Ecto neural progenitor cell (in vitro differentiated cells): Measurements from ENCODE around the gene DNAI1.

Source experiments
- DNase-seq: peaks from one replicate; pipeline ENCODE4 v3.0.0-alpha.2; 2018; ENCODE audit warnings: low spot score

DNAI1 gene

DNA sequence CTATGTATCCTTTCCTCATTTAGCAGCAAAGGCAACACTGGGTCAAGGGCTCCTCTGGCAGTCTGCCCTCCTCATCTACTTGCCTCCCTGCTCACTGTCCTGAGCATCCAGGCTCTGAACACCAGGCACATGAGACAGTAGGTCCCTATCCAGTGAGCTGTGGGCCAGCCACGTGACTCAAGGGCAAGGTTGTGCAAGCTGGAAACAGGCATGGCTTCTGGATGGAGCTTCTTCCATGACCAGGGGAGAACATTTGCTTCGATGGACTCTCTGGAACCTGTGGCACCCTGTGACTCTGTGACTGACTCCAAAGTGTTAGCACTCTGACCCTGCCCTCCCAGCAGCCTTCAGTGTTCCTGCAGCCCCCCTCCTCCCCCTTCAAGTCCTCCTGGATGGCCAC lies 33.0 kb downstream of the DNAI1 start:
- DNase-seq, result no peak

DNA sequence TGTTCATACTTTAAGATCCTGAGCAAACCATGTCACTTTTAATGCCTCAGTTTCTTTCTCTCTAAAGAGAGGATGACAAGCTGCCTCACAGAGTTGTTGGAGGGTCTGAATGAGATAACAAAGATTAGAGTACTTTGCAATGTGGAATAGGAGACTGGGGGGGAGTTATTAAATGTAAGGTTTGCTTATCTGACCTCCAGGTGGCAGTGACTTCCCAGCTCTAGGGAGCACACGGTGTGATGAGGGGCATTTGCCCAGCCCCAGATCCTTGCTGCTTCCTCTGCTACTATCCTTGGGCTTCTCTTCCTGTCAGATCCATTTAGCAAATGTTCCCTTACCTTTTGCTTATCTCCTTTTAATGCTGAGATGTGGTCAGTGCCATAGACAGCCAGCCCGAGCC lies 33.4 kb downstream of the DNAI1 start:
- DNase-seq, result no peak

DNA sequence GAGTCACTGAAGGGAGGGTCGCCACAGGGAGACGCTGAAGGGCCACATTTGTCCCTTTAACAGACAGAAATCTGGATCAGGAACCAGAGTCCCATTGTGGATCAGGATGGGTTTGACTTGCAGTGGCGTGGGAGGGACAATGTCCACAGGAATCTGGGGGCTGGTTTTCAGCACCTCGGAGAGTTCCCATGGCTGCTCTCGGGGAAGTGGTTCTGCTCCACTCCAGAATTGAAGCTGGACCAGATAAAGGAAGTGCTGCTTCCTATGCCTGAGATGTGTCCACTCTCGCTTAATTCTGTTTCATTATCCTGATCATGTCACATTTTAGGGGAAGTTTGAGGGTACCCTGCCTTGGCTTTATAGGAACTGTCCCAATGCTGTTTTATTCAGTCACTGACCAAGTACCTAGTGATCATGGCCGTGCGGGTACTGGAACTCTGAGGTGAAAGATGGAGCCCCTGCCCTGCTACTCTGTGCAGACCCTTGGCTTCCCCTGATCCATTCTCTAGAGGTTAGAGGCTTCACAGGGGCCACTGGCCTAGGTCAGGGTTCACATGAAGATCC lies 35.4 kb downstream of the DNAI1 start:
- DNase-seq, result peak; percentile 81

DNA sequence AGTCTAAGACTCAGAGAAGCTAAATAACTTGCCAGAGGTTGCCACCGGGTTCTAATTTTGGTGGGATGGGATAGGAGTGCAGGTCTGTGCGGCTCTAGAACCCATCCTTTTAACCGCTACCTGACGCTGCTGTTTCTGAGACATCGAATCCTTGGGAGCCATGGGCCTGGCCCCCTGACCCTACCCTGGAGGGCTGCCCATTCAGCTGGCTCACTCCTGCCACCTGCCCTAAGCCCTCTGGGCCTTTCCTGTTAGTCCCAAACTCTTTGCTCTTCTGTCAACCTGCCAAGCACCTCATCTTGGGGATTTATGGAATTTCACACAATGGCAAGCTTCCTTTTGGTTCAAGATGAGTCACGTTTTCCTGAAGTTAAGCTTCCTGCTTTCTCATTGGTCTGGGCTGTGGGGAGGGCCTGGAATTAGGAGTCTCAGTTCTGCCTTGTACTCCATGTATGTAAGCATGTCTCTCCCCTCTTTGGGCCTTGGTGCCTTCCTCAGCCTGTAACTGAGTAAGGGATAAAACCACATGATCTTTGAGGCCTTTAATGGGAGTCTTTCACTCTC lies 37.6 kb downstream of the DNAI1 start:
- DNase-seq, result no peak

DNA sequence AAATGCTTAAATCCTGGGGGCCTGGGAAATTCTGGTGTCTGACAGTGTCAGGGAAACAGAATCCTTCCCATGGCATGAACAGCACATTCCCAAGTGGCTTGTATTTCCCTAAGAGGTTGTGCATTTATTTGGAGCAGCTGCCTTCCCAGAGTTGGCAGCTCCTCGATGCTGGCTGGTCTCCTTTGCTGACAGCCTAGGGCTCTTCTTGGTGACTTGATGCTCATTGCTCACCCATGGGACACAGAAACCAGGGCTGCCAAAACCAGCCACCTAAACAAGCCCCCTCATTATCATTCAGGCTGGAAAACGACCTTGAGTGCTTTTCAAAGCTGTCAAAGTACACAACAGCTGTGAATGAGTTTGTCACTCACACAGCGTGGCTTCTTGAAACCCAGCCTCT lies 39.9 kb downstream of the DNAI1 start:
- DNase-seq, result no peak

DNA sequence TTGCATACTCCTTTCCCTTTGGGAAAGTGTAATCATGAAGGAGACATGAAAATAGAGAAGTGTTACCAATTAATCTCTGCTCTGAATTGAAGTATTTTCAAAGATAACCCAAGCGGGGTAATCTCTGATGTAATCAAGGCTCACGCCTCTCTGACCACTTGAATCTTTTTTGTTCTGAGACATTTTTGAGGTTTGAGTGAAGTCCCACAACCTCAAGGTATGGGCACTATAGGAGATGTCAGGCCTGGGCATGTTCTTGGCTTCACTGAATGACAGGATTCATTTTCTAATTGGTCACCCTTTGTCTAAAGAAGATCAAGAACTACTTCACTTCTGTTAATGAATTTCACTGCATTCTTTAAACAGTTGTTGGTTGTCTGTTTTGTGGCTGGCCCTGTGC lies 40.5 kb downstream of the DNAI1 start:
- DNase-seq, result no peak

DNA sequence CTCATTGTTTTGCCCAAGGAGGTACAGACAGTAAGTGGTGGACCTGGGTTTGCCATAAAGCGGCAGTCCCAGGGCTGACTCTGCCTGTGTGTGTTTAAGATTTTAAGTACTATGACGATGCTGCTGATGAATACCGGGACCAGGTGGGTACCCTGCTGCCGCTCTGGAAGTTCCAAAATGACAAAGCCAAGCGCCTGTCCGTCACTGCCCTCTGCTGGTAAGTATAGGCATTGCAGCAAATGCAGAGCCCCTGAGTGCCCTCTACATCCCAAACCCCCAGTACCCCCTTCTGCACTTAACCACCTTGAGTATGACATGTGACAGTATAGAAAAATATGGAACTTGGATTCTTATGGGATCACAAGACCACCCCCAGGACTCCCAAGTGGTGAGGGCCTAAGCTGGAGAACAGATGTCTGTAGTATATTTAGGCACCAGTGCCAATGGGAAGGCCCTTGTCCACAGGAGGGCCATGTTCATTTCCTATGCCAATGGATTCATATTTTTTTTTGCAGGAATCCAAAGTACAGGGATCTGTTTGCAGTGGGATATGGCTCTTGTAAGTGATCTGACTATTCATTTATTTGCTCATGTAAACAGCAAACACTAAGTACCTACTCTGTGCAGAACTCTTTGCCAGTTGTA lies 42.1 kb downstream of the DNAI1 start:
- peak; percentile 81 for DNase-seq

DNA sequence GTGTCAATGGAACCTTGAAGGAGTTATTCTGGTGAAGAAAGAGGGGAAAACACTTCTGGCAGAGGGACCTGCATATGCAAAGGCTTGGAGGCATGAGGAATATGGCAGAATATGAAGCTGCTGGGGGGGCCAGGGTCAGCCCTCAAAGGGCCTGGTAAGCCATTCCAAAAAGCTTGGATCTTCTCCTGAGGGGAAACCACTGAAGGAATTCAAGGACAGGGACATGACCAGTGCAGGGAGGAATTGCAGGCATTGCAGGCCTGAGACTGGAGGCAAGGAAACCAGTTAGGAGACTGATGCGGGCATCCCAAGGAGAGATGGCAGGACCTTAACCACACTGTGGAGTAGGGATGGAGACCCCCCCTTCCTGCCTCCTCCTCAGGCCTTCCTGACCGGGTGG lies 42.8 kb downstream of the DNAI1 start:
- no peak for DNase-seq

DNA sequence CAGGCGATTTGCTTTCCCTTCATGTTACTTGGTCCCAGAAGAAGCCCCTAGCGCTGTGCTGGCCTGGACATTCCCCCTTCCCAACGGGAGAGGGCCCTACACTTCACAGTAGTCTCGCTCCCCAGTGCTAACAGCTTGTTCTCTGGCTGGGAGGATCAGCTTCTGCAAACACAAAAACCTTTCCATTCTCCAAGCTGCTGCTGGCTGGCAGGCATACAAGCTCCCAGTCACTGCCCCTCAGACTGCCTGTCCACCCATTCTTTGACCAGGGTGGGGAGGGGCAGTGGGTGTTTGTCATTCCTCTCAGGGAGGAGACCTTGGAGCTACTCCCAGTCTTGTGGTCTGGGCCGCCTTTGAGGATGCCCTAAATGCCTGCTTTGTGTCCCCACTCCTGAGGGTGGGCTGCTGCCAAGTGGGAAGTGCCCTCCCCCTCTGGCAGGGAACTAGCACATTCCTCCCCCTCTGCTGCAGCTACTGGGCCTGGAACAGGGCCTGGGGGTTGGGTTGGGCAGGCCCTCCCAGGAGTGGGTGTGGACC lies 43.4 kb downstream of the DNAI1 start:
- peak; percentile 62 for DNase-seq

DNA sequence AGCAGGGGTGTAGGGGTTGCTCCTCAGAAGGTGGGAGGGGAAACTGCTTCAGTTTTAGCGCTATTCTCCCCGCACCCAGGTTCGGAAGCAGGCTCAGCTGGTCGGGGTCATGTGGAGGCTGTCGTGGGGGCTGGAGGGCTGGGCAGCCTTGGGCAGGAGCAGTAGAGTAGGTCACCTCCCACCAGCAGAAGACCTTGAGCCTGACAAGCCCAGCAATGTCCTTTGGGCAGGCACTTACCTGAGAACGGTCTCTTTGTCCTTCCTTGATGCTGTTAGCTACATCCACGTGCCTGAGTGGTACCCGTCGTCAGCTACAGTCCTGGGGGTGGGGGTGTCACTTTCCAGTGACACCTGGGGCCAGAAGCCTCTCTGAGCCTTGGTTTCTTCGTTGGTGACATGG lies 43.9 kb downstream of the DNAI1 start:
- no peak for DNase-seq

DNA sequence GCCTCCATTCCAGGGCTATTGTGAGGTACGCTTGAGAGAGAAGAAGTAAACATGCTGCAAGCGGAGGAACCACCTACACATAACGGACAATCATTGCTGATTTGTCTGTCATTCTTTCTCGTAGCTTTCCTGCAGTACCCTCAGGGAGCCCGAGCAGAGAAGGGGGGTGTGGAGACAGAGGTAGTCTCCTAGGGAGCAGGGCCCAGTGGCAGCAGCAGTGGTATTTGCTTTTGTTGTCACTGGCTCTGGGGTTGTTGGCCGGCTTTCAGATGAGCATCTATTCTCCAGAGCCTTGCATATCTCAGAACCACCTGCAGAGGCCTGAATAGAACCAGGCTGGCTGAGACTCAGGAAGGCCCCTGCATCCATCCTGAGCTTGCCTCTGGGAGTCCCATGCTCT lies 44.3 kb downstream of the DNAI1 start:
- DNase-seq, result no peak

DNA sequence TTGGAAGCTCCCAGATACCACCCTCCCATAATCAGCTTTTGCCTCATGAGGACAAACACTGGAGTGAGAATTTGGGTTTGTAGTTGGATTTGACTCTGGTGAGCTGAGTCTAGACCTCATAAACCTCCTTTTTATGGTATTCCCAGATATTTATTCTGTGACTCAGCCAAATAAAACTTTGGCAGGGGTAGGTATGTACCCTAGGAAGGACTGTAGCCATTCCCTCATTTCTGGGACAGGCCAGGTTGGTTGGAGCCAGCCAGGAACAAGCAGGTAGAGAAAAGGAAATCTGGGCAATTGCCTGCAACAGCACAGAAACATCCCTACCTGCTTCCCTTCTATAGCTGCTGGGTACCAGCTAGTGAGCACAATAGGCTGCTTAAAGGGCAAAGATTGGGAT lies 44.8 kb downstream of the DNAI1 start:
- no peak for DNase-seq

DNA sequence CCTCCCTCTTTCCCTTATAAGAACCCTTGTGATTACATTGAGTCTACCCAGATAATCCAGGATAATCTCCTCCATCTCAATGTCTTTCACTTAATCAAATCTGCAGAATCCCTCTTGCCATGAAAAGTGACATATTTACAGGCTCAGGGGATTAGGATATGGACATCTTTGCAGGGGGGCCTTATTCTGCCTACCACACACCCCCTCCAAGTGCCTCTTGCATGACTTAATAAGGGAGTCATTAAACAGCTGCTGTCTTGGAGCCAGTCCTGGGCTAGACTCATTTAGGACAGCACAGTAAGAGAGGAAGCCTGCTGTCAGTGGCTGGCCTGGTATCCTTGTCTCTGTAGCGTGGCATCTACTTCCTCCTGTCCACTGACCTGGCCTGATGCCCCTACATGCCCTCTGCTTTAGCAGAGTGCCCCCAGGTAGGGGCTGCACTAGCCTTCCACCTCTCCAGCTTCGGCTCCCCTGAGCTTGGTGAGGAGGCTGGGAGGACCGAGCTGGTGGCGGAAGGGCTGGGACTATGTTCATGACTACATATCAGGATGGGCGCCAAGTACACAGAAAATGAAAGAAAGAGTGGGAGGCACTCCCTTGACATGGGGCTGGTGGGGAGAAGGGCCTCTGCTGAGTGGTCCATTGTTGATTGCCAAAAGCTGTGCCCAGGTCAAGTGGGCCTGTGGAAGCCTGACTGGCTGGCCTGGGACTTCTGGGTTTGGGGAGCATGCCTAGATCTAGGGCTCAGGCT lies 46.9 kb downstream of the DNAI1 start:
- DNase-seq, result no peak

DNA sequence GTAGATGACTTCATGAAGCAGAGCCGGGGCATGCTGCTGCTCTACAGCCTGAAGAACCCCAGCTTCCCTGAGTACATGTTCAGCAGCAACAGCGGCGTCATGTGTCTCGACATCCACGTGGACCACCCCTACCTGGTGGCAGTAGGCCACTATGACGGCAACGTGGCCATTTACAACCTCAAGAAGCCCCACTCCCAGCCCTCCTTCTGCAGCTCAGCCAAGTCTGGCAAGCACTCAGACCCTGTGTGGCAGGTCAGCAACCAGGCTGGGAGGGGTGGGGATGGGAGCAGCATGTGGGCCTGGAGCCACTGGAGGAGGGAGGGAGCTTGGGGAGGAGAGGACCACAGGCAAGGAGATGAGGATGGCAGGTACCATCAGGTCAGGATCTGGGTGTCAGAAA lies 48.0 kb downstream of the DNAI1 start:
- no peak for DNase-seq

DNA sequence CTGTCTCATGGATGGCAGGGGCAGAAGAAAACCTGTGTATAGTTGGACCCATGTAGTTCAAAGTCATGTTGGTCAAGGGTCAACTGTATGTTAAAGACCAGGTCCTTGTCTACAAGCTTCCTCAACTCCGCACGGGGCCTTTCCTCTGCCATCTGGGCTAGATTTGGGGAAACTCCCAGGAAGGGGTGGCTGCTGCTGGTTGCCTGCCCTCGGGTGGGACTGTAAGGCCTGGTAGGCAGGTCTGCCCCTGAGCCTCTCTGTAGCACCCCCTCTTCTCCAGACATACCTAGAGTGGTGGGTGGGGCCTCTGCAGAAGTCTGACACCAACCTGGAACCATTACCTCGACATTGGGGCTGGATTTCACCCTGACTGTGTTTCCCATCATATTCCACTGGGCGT lies 49.0 kb downstream of the DNAI1 start:
- no peak for DNase-seq

DNA sequence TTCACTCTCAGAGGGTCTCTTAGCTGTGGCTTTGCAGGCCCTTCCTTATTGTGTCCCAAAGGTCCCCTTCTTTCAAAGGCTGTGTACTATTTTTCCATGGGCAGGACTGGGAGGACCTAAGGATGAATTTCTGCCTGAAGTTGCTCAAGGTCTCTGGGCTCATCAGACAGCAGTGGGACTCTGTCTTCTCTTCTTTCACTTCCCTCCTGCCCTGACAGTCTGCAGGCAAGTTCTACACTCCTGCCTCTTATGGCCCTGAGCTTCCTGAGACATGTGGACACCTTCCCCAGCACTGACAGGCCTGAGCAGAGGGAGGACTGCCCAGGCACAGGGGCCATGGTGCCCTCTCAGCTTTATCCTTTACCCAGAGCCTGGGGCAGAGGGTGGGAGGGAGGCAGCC lies 49.4 kb downstream of the DNAI1 start:
- DNase-seq, result no peak

DNA sequence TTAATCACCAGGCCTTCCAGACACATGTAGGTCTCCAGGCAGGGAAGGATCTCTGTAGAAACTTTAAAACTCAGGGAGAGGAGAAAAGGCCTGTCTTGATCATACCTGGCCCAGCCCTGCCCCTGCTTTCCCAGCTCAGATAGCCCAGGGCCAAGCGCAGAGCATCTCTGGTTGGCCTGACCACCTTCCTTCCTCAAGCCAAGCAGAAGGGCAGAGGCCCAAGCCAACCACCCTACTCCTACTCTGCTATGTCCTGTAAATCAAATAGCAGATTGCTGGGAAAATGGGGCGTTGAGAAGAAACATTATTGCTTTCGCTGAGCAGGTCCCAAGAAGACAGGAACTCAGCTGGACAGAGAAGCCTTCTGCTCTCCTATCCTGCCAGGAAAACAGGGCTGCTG lies 49.9 kb downstream of the DNAI1 start:
- no peak for DNase-seq

DNA sequence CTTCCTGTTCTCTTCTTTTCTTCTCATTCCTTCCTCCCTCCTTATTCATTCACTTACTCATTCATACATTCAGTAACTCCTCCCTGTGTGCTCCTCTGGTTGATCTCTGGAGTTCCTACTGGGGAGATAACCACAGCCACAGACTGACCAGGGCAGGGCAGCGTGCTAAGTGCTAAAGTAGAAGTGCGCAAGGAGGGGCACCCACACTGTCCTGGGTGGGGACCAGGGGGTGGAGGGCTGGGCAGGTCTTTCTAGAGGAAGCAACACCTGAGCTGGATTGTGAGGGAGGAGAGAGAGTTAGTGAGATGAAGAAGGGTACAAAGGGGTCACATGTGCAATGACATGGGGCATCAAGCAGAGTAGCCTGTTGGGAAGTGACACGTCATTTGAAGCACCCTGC lies 50.3 kb downstream of the DNAI1 start:
- no peak for DNase-seq

DNA sequence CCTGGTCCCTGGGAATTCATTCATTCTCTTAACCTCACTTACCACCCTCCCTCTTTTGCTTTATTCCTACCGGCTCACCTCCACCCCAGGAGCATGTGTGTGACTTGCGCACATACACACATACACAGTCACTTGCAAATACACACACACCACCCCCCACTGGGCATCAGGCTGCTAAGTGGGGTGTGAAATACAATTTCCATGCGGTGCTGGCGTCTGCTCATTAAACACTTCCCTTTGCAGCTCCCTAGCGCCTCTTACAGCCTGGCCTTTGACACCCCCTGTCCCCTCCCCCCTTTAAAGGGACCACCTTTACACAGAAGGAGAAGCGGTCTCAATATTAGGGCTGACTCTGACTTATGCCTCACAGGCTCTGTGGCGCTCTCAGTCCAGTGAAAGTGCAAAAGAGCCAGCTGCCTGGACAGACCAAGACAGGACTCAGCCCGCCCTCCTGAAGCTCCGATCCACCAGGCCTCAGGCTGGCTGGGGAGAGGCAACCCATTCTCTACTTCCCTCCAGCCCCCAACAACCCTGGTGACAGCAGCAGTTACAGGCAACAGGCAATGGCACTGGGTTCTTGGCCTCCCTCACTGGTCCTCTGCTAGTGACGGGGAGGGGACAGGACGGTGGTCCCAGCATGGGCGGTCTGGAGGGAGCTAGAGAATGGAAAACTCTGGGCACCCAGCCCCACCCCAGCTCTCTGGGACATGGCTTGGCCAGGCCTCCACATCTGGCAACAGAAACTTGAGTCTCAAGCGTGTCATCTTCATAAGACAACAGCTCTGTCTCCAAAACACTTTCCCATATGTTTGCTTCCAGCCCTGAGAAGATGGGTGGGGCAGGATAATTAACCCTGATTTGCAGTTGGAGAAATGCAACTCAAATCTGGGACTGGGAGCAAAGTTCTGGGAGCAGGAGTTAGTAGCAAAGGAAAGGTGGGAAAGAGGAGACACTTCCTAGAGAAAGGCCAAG lies 52.2 kb downstream of the DNAI1 start:
- DNase-seq, result no peak

DNA sequence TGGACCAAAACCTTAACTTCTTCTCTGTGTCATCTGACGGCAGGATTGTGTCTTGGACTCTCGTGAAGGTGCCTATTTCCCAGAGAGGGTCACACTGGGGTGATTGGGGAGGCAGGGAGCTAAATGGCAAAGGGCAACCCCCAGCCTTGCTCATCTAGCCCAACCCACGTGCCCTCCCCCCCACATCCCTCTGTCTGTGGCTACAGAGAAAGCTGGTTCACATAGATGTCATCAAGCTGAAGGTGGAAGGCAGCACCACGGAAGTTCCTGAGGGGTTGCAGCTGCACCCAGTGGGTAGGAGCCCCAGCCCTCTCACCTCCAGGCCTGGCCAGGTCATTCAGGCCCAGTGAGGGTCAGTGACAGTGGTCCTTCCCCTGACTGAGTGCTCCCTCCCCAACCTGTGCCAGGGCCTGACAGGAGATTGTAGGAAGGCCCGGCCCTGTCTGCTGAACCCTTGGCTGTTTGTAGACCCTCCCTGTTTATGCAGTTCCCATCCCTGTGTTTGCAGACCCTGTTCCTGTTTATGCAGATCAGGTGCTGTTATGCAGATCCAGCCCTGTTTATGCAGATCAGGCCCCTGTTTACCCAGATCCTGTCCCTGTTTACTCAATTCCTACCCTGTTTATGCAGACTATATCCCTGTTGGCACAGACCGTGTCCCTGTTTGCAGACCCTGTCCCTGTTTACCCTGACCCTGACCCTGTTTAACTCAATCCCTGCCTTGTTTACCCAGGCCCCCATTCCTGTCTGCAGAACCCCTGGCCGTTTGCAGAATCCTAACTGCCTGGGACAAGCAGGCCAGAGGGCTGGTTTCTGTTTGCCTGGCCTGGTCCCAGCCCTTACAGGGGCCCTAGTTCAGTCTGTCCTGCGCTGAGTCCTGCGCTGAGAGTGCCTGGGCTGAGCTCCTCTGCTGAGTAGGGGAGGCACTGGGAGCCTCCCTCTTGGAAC lies 53.8 kb downstream of the DNAI1 start:
- DNase-seq, result no peak
